BE2C (cell line): Measurements from ENCODE around the gene XYLT1.
A peak's percentile ranks its signal among the peaks of the same experiment; 100 is the strongest.

Experiments used
- DNase-seq: peaks from one replicate; pipeline ENCODE4 v3.0.0-alpha.2; 2020
- H3K27me3 ChIP-seq: fragments of 250-450 bp; sonication (Bioruptor Pico); 2 replicates; pipeline ENCODE4 v1.5.1; 2020; ENCODE audit warnings: mild to moderate bottlenecking
- H3K36me3 ChIP-seq: fragments of 250-450 bp; sonication (Bioruptor Pico); 2 replicates; pipeline ENCODE4 v1.5.1; 2020; ENCODE audit warnings: mild to moderate bottlenecking
- H3K4me1 ChIP-seq: fragments of 250-450 bp; sonication (Bioruptor Pico); 2 replicates; pipeline ENCODE4 v1.5.1; 2020
- H3K4me3 ChIP-seq: 2 replicates; pipeline ENCODE4 v1.5.1; 2011; ENCODE audit warnings: low read depth, low read length
- H3K9me3 ChIP-seq: fragments of 250-450 bp; sonication (Bioruptor Pico); 2 replicates; pipeline ENCODE4 v1.5.1; 2020
- TF ChIP-seq, protein P1 (sequence below): IDR thresholded peaks from 2 replicates; pipeline ENCODE4 v1.5.1; 2012; ENCODE audit warnings: mild to moderate bottlenecking, low read depth, low read length

Gene XYLT1

DNA sequence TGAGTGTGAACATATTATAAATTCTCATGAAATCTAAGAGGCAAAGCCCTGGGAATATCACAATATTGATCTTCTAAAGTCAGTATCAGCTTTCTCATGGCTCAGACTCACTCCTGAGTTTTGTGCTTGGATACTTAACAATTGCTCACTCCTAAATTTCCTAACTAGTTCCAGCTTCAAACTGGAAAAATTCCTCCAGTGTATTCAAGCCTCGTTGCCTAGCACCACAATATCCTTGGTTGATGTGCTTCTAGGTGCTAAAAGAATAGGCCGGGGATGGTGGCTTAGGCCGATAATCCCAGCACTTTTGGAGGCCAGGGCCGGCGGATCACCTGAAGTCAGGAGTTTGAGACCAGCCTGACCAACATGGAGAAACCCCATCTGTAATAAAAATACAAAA lies 62.5 kb downstream of the XYLT1 start:
- peaks cover 4% of the 10 kb centered on the region; the same call in 1 of the 2 replicates for H3K4me1 ChIP-seq
- no peak for DNase-seq
- no peaks in the 10 kb centered on the region for H3K27me3 ChIP-seq
- H3K4me3 ChIP-seq = no peak overlapping the region
- TF ChIP-seq, protein P1, sequence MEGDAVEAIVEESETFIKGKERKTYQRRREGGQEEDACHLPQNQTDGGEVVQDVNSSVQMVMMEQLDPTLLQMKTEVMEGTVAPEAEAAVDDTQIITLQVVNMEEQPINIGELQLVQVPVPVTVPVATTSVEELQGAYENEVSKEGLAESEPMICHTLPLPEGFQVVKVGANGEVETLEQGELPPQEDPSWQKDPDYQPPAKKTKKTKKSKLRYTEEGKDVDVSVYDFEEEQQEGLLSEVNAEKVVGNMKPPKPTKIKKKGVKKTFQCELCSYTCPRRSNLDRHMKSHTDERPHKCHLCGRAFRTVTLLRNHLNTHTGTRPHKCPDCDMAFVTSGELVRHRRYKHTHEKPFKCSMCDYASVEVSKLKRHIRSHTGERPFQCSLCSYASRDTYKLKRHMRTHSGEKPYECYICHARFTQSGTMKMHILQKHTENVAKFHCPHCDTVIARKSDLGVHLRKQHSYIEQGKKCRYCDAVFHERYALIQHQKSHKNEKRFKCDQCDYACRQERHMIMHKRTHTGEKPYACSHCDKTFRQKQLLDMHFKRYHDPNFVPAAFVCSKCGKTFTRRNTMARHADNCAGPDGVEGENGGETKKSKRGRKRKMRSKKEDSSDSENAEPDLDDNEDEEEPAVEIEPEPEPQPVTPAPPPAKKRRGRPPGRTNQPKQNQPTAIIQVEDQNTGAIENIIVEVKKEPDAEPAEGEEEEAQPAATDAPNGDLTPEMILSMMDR = no peak
- no peaks in the 10 kb centered on the region for H3K36me3 ChIP-seq
- H3K9me3 ChIP-seq = no peaks in the 10 kb centered on the region

DNA sequence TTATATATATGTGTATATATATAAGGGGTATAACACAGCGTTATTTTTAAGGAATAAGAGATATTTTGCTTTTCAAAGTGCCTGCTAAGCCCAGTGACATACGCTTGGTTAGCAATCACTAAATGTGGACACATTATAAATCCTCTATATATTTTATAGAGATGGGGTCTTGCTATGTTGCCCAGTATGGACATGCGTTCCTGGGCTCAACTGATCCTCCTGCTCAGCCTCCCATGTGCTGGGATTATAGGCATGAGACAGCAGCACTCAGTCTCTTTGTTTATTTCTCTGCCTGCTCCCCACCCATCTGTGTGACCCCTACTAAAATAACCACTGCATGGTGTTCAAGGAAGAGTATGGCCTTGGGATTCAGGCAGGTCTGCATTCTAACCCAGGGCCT lies 63.4 kb downstream of the XYLT1 start:
- TF ChIP-seq, protein P1 = no peak
- H3K36me3 ChIP-seq = no peaks in the 10 kb centered on the region
- peaks cover 4% of the 10 kb centered on the region; the same call in 1 of the 2 replicates for H3K4me1 ChIP-seq
- no peaks in the 10 kb centered on the region for H3K9me3 ChIP-seq
- no peak for DNase-seq
- no peaks in the 10 kb centered on the region for H3K27me3 ChIP-seq
- H3K4me3 ChIP-seq = no peak overlapping the region

DNA sequence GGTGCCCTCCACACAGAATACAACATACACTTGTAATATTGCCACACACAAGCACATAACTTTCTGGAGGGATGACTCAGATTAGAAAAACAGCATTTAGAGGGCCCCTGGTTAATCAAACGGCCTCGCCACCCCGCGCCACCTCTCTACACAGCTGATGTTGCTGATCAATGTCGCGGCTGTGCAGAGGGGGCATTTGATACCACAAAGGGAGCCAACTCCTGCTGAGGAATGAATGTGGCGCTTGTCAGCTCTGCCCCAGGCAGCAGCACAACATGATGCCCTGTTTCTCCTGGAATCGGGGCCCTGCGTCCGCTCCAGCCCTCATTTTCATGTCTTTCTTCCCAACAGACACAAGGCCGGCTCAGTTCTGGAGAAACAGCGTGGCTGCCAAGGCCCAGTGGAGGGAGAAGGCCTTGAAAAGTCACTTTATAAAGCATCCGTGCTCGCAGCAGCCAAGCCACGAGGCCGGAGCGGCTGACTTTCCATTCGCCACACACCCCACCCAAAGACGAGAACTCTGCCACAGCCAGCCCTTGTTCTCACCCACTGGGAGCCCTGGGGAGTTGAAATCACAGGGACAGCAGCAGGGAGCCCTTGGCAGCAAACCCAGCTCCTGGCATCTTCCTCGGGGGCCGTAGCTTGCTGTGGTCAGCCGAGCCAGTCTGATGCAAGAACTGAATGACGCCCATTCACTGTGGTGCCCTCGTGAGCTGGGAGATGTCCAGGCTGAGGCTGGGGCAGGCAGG lies 65.6 kb downstream of the XYLT1 start:
- Histone ChIP-seq H3K27me3 (no peaks in the 10 kb centered on the region), H3K36me3 (no peaks in the 10 kb centered on the region), H3K9me3 (no peaks in the 10 kb centered on the region), H3K4me1 (peaks cover 4% of the 10 kb centered on the region; the same call in 1 of the 2 replicates), H3K4me3 (no peak overlapping the region)
- DNase-seq = no peak
- TF ChIP-seq, protein P1 = no peak

DNA sequence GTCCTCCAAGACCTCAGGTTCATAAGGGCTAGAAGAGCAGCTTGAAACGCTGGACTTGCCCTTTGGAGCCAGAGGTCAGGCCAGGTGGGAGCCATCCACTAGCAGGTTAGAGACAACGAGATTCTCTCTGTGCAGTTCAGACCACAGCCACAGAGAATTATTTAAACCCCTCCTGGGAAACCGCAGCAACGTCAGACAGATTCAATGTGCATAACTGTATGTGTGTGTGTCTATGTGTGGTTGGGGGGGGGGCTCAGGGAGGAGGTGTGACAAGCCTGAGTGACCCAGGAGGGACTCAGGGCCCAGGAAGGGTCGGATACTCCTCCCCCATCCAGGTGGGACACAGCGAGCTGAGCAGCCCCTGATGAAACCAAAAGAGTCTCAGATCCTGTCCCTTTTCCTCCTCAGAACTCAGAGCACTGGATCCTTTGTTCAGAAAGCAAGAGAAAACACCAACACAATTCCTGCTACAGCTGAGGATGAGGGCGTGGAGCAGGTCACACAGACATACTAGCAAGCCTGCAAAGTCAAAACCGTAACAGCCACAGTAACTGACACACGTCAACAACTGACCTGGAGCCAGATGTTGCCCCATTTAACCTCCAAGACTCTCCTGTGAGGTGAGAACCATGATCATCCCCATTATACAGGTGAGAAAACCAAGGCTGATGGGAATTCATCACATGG lies 66.8 kb downstream of the XYLT1 start:
- H3K4me1 ChIP-seq = peaks cover 4% of the 10 kb centered on the region; the same call in 1 of the 2 replicates
- no peaks in the 10 kb centered on the region for H3K36me3 ChIP-seq
- no peaks in the 10 kb centered on the region for H3K9me3 ChIP-seq
- H3K4me3 ChIP-seq = no peak overlapping the region
- no peaks in the 10 kb centered on the region for H3K27me3 ChIP-seq
- no peak for DNase-seq
- TF ChIP-seq, protein P1 = no peak

DNA sequence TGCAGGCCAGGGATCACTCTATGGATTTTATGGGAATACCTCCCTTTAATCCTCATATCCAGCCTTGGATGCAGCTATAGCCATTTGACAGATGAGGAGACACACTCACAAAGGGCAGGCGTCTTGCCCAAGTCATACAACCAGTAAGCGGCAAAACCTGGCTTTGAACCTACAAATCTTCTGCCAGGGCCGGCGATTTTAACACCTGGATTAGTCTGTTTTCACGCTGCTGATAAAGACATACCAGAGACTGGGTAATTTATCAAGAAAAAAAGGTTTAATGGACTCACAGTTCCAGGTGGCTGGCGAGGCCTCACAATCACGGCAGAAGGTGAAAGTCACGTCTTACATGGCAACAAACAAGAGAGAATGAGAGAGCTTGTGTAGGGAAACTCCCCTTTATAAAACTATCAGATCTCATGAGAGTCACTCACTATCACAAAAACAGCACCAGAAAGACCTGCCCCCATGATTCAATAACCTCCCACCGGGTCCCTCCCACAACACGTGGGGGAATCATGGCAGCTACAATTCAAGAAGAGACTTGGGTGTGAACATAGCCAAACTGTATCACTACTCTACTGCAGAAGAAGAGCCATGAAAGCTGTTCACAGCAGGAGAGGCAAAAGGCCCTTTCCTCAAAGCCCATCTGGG lies 67.5 kb downstream of the XYLT1 start:
- no peaks in the 10 kb centered on the region for H3K36me3 ChIP-seq
- H3K4me3 ChIP-seq = no peak overlapping the region
- TF ChIP-seq, protein P1 = no peak
- H3K27me3 ChIP-seq = no peaks in the 10 kb centered on the region
- H3K4me1 ChIP-seq = peaks cover 5% of the 10 kb centered on the region; the same call in 1 of the 2 replicates
- DNase-seq = no peak
- no peaks in the 10 kb centered on the region for H3K9me3 ChIP-seq

DNA sequence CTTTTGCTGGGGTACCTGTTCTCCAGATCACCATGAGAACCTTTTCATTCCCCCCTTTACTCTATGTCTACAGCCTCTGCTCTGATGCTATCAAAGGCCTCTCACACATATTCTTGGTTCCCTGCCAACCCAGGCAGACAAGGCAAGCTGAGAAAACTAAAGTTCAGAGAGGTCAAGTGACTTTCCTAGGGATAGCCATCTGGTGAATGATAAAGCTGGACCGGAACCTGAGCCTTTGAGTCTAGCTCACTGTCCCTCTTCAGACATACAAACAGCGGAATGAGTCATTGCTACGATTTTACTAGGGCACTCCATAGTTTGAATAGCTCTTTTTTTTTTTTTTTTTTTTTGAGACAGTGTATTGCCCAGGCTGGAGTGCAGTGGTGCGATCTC lies 73.3 kb downstream of the XYLT1 start:
- no peaks in the 10 kb centered on the region for H3K9me3 ChIP-seq
- H3K4me3 ChIP-seq = peak overlapping the region; percentile 34
- H3K36me3 ChIP-seq = no peaks in the 10 kb centered on the region
- peak; percentile 61 for DNase-seq
- H3K4me1 ChIP-seq = peaks cover 9% of the 10 kb centered on the region
- TF ChIP-seq, protein P1 = no peak
- no peaks in the 10 kb centered on the region for H3K27me3 ChIP-seq
